ENCODE measurements around the gene NPRL2.

DNA sequence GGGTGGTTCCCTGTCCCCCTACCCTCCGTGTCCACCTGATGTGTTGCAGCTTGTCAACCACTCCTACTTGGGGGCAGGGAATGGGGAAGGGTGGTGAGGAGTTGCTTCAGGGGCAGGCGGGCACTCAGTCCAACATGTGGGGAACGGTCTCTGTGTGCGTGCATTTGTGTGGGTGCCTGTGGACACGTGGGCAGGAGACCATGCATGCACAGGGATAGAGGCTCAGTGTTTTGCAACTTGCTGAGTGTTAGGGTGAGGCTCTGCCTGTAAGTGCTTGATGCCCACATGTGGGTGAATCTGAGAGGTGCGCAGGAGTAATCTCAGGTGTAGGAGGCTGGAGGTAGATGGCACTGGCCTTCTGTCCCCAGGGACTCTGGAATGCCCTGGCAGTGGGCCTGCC lies 33.2 kb upstream of the NPRL2 start:
- TF ChIP-seq CTCF (IDR thresholded peaks at IDR 0.05; ENCODE audit: extremely low read depth in 1 of 2, insufficient read depth in 1 of 2, low read depth in 1 of 2, low read length in 2 of 2), result no peak
- no peak for TF ChIP-seq POLR2AphosphoS5 (IDR thresholded peaks at IDR 0.05; ENCODE audit: insufficient read depth, low read depth, low read length)
